Spleen (tissue), 7 donors: Measurements from ENCODE around the gene ABTB2.

Source experiments
- POLR2A ChIP-seq, 3 donors: fragments of 450-650 bp; IDR thresholded peaks; one replicate each; pipeline ENCODE4 v1.5.1; 2017; ENCODE audit warnings: antibody characterized with exemption in 3 of 3, mild to moderate bottlenecking in 1 of 3
- POLR2AphosphoS5 ChIP-seq, 3 donors: sonication (generic); formaldehyde crosslinking; IDR thresholded peaks; one replicate each; pipeline ENCODE4 v1.5.1; 2017; ENCODE audit warnings: antibody characterized with exemption in 3 of 3
- TF ChIP-seq, protein P1 (sequence below), 11 experiments: fragments of 200-600 bp in 7 of 11; fragments of 450-650 bp in 4 of 11; sonication (generic) in 4 of 11; IDR thresholded peaks in 8 of 11; conservative IDR thresholded peaks in 3 of 11; 1 replicate in 7 of 11; 2 replicates in 4 of 11; pipeline versions ENCODE4 v1.4.0 to v1.8.0; 2016 to 2021; ENCODE audit warnings: antibody characterized with exemption in 11 of 11, inconsistent platforms in 4 of 11, mild to moderate bottlenecking in 1 of 11
- donor health status: DM: no; HTN: no; CAD: no; lungs with moderate emphysema.
- donor health status: DM: no; HTN: no; CAD: no.
- donor health status: DM: no; HTN: no; CAD: no.

GRCh38 chr11:34175284-34176019 lies 182.4 kb downstream of the ABTB2 start:
- no peak for TF ChIP-seq POLR2A (IDR thresholded peaks at IDR 0.05)
- TF ChIP-seq, protein P1, sequence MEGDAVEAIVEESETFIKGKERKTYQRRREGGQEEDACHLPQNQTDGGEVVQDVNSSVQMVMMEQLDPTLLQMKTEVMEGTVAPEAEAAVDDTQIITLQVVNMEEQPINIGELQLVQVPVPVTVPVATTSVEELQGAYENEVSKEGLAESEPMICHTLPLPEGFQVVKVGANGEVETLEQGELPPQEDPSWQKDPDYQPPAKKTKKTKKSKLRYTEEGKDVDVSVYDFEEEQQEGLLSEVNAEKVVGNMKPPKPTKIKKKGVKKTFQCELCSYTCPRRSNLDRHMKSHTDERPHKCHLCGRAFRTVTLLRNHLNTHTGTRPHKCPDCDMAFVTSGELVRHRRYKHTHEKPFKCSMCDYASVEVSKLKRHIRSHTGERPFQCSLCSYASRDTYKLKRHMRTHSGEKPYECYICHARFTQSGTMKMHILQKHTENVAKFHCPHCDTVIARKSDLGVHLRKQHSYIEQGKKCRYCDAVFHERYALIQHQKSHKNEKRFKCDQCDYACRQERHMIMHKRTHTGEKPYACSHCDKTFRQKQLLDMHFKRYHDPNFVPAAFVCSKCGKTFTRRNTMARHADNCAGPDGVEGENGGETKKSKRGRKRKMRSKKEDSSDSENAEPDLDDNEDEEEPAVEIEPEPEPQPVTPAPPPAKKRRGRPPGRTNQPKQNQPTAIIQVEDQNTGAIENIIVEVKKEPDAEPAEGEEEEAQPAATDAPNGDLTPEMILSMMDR (IDR thresholded peaks at IDR 0.05 in 8 of 11, conservative IDR thresholded peaks at IDR 0.05 in 3 of 11): no peak
- no peak for TF ChIP-seq POLR2AphosphoS5 (IDR thresholded peaks at IDR 0.05)
